Stimulated activated naive B cell treated with anti-CD40 and anti-IgM and Interleukin-4, amounts not matched to agents 10 μg/mL and 1 μg/mL and 100 μg/mL, for 72 hours (primary cell): Measurements from ENCODE around the gene DAB1.

Experiments used
- ATAC-seq, 2 donors: fragments of 150-1000 bp; cut with Tn5 transposase; replicated peaks; 2 replicates each; pipeline ENCODE4 v1.10.0; 2021; ENCODE audit warnings: moderate library complexity in 1 of 2
- DNase-seq: peaks from one replicate; pipeline ENCODE4 v3.0.0; 2021
- H3K27ac Mint-ChIP-seq: one replicate; pipeline ENCODE4 v1.8.0; 2022; ENCODE audit warnings: mild to moderate bottlenecking, mixed read lengths
- H3K27me3 Mint-ChIP-seq, 2 donors: one replicate each; pipeline ENCODE4 v1.8.0; 2022; ENCODE audit warnings: mixed read lengths in 2 of 2
- H3K36me3 Mint-ChIP-seq, 2 donors: one replicate each; pipeline ENCODE4 v1.8.0; 2022; ENCODE audit warnings: mixed read lengths in 2 of 2, mild to moderate bottlenecking in 1 of 2
- H3K4me1 Mint-ChIP-seq, 2 donors: one replicate each; pipeline ENCODE4 v1.8.0; 2022; ENCODE audit warnings: mixed read lengths in 2 of 2, mild to moderate bottlenecking in 1 of 2
- H3K4me3 Mint-ChIP-seq, 2 donors: one replicate each; pipeline ENCODE4 v1.8.0; 2022; ENCODE audit warnings: mild to moderate bottlenecking in 2 of 2, mixed read lengths in 2 of 2, moderate library complexity in 1 of 2
- H3K9me3 Mint-ChIP-seq, 2 donors: one replicate each; pipeline ENCODE4 v1.8.0; 2022; ENCODE audit warnings: mixed read lengths in 2 of 2, mild to moderate bottlenecking in 1 of 2

Gene DAB1

GRCh38 chr1:57424231-57425027 lies 569 bp upstream of the DAB1 start:
- no peak overlapping the region for H3K27ac Mint-ChIP-seq
- H3K27me3 Mint-ChIP-seq = peaks cover 36 to 51% of the 10 kb centered on the region in 2 donors
- H3K4me1 Mint-ChIP-seq = peaks cover 12 to 14% of the 10 kb centered on the region in 2 donors
- DNase-seq = no peak
- H3K9me3 Mint-ChIP-seq = no peaks in the 10 kb centered on the region
- no peak for ATAC-seq
- no peaks in the 10 kb centered on the region for H3K36me3 Mint-ChIP-seq
- peak overlapping the region; percentile 55 to 67 for H3K4me3 Mint-ChIP-seq

DNA sequence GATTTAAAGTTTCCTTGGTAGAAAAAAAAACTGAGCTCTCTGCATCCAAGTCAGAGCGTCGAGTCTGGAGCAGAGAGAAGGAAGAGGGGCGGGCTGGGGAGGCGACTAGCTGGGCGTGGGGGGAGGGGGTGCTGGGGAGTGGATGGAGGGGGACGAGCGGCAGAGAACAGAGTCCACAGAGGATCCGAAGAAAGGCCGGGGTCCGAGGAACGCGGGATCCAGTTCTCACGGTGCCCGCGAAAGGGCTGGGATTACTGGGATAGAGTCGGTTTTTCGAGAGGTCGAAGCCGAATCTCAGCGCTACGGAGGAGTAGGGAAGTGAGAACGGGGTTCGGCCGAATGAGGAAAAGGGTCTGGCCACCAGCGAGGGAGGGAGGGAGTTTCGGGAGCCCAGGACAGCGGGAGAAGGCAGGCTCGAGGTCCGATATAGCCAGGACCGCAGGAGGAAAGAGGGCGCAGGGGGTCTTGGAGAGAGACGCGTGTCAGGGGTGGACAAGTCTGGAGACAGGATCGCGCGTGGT lies 665 bp downstream of the DAB1 start:
- H3K9me3 Mint-ChIP-seq = no peaks in the 10 kb centered on the region
- no peak for ATAC-seq
- no peaks in the 10 kb centered on the region for H3K36me3 Mint-ChIP-seq
- H3K27ac Mint-ChIP-seq = peak overlapping the region; percentile 62
- DNase-seq = no peak
- H3K4me1 Mint-ChIP-seq = peaks cover 12 to 14% of the 10 kb centered on the region in 2 donors
- peak overlapping the region; percentile 52 to 63 for H3K4me3 Mint-ChIP-seq
- peaks cover 38 to 53% of the 10 kb centered on the region in 2 donors for H3K27me3 Mint-ChIP-seq

GRCh38 chr1:57422271-57423134 lies 1.4 kb downstream of the DAB1 start:
- H3K27ac Mint-ChIP-seq = peak overlapping the region; percentile 62
- DNase-seq (no peak), ATAC-seq (no peak)
- H3K4me1 Mint-ChIP-seq = peaks cover 12 to 14% of the 10 kb centered on the region in 2 donors
- H3K36me3 Mint-ChIP-seq = no peaks in the 10 kb centered on the region
- no peaks in the 10 kb centered on the region for H3K9me3 Mint-ChIP-seq
- H3K4me3 Mint-ChIP-seq = peak overlapping the region; percentile 34 to 52
- H3K27me3 Mint-ChIP-seq = peaks cover 42 to 57% of the 10 kb centered on the region in 2 donors

DNA sequence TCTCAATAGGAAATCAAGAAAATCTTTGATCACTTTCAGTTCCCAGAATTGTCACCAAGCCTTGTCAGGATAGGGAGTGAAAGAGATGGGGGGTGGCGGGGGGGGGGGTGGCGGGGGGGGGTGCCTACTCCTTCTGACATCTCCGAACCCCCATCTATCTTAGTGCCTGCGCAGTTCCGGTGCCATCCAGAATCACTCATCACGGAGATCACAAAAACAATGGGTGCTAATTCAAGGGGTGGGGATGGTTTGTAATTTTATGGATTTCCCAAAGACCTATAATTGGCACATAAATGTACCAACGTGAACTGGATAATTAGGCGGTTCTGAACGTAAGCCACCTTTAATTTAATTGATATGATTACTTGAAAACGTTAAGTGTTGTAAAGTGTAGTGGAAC lies 2.1 kb downstream of the DAB1 start:
- no peaks in the 10 kb centered on the region for H3K9me3 Mint-ChIP-seq
- peaks cover 12 to 14% of the 10 kb centered on the region in 2 donors for H3K4me1 Mint-ChIP-seq
- no peak for ATAC-seq
- DNase-seq = no peak
- H3K36me3 Mint-ChIP-seq = no peaks in the 10 kb centered on the region
- H3K27me3 Mint-ChIP-seq = peaks cover 42 to 57% of the 10 kb centered on the region in 2 donors
- H3K4me3 Mint-ChIP-seq = no peak overlapping the region
- no peak overlapping the region for H3K27ac Mint-ChIP-seq

DNA sequence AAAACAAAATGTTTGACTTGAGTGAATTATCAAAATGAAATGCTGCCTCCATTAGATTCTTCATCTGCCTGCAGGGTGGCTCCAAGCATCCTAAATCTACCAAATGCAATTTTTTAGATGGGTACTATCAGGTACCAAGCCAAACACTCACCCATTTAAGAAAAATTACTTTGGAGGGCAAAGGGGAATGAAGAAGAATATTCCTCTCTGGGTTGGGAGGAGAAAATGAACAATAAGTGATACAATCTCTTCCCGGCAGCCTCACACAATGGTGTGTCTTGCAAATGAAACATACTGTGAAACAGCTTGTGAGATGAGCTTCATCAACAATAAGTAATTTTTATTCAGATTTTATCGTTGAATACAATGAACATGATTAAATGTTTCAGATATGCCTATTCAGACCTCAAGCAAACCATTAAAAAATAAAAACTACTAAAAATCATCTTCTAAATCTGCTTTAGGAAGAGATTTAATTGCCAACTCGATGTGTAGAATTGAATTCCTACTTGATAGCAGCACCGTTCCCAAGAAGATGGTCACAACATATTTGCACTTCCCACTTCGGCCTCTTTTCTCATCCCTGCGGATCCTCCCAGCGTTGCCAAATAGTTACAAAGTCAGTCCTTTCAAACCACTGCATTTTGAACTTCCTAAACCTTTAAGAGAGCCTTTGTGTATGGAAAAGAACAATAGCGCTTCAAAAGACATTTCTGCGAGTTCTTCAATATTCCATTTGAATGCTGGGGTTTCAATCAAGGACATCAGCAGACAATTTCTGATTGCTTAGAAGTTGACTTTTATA lies 2.7 kb downstream of the DAB1 start:
- Mint-ChIP-seq H3K27ac (no peak overlapping the region), H3K4me3 (no peak overlapping the region), H3K9me3 (no peaks in the 10 kb centered on the region), H3K36me3 (no peaks in the 10 kb centered on the region), H3K4me1 (peaks cover 12 to 14% of the 10 kb centered on the region in 2 donors), H3K27me3 (peaks cover 38 to 53% of the 10 kb centered on the region in 2 donors)
- ATAC-seq (no peak), DNase-seq (no peak)

DNA sequence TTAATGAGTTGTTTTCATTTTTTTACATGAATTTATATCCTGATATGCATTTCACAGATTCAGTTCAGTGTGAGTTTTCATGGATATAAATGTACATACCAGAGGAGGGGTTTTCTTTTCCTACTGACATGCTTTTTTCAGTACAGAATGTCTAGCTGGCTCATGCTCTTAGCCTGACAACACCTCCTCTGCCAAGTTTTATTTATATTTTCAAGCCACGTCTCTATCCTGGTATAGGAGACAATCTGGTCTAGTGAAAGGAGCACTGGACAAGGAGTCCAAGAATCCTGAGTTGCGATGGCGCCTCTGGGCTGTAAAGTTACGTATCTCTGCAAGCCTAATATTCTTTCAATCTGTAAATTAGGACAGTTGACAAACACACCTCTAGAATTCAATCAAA lies 4.9 kb downstream of the DAB1 start:
- H3K27ac Mint-ChIP-seq = no peak overlapping the region
- no peak for DNase-seq
- H3K4me3 Mint-ChIP-seq = no peak overlapping the region
- no peaks in the 10 kb centered on the region for H3K36me3 Mint-ChIP-seq
- H3K4me1 Mint-ChIP-seq = peaks cover 10 to 14% of the 10 kb centered on the region in 2 donors
- no peak for ATAC-seq
- H3K27me3 Mint-ChIP-seq = peaks cover 23 to 36% of the 10 kb centered on the region in 2 donors
- no peaks in the 10 kb centered on the region for H3K9me3 Mint-ChIP-seq

DNA sequence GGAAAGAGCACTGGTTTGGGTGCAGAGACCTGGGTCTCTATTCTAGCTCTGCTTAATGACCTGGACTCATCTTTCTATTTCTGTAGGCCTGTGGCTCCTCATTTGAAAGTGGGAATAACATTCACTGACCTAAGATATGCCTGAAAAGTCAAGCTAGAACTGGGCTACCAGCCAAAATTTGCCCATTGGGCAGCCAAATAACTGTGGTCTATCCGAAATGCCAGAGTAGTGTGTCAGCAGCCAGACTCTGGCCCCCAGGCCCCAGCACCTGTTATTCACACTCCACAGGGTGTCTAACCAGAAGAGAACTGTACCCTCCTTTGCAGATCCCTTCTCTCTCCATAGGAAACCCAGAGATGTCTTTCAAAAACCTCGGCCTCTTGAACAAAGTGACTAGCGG lies 12.6 kb downstream of the DAB1 start:
- no peak overlapping the region for H3K4me3 Mint-ChIP-seq
- no peaks in the 10 kb centered on the region for H3K4me1 Mint-ChIP-seq
- H3K36me3 Mint-ChIP-seq = no peaks in the 10 kb centered on the region
- no peak overlapping the region for H3K27ac Mint-ChIP-seq
- no peak for DNase-seq
- H3K27me3 Mint-ChIP-seq = peaks cover 0 to 21% of the 10 kb centered on the region in 2 donors
- H3K9me3 Mint-ChIP-seq = peaks cover 0 to 3% of the 10 kb centered on the region in 2 donors
- no peak for ATAC-seq

- Mint-ChIP-seq H3K36me3 (no peaks in the 10 kb centered on the region), H3K27me3 (peaks cover 4 to 17% of the 10 kb centered on the region in 2 donors), H3K27ac (no peak overlapping the region), H3K9me3 (peaks cover 0 to 3% of the 10 kb centered on the region in 2 donors), H3K4me3 (no peak overlapping the region), H3K4me1 (no peaks in the 10 kb centered on the region)
- ATAC-seq (no peak), DNase-seq (no peak)
These were observed 13.4 kb downstream of the DAB1 start for GRCh38 chr1:57410508-57410907.

DNA sequence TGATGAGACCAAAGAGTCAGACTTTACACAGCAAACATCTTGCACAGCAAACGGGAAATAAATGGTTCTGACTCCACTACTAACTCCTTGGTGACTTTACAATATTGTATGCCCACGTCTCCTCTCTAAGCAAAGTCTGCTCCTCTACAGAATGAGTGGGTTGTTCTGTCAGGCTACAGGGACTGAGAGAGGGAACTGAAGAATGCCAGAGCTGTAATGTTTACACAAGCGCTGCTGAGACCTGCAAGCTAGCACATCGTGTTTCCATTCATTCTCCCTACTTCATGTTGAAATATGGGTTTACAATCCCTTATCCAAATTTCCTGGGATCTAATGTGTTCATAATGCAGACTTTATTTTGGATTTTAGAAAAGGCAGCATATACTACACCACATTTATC lies 15.9 kb downstream of the DAB1 start:
- H3K4me3 Mint-ChIP-seq = no peak overlapping the region
- H3K9me3 Mint-ChIP-seq = peaks cover 0 to 3% of the 10 kb centered on the region in 2 donors
- no peak for ATAC-seq
- H3K27me3 Mint-ChIP-seq = peaks cover 4 to 17% of the 10 kb centered on the region in 2 donors
- H3K27ac Mint-ChIP-seq = no peak overlapping the region
- no peaks in the 10 kb centered on the region for H3K4me1 Mint-ChIP-seq
- H3K36me3 Mint-ChIP-seq = no peaks in the 10 kb centered on the region
- DNase-seq = no peak

DNA sequence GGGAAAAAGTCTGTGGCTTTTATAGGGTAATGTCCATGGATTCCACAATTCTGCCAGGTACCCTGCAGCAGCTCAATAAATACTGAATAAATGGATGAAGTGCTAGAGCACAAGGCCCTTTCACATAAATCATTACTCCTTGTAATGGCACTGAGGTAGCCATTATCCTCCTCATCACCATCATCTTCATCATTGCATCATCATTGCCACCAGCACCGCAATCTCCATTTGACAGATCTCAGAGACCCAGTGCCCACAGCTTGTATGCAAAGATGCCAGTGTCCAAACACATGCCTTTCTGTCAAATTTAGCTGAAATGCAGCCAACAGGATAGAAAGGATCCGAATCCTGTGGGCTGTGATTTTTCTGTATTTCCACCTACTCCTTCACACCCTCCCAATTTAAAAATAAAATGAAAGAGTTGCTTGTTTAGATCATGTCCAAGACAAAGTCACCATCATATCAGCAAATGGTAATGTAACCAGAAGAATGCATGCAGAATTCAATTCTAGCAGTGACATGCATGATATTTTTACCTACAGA lies 17.4 kb downstream of the DAB1 start:
- Mint-ChIP-seq H3K27ac (no peak overlapping the region), H3K4me3 (no peak overlapping the region), H3K27me3 (peaks cover 4 to 17% of the 10 kb centered on the region in 2 donors), H3K4me1 (no peaks in the 10 kb centered on the region), H3K9me3 (no peaks in the 10 kb centered on the region), H3K36me3 (no peaks in the 10 kb centered on the region)
- ATAC-seq (no peak), DNase-seq (no peak)

DNA sequence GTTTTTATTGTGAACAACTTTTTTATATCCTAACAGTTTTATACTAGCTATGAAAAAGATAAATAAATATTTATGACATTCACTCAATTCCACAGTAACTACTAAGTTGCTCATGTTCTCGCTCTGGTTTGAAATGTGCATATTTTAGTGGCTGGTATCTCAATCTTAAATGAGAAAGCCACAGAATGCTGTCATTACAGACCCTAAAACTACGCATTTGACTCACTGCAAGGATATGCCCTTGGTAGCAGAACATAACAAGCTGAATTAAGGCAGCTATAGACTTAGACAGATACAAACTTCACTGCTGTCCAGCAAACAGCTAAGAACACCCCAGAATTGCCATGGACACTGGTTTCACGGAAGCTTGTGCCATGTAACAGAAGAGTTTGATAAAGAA lies 19.0 kb downstream of the DAB1 start:
- Mint-ChIP-seq H3K9me3 (no peaks in the 10 kb centered on the region), H3K27ac (no peak overlapping the region), H3K27me3 (peaks cover 8 to 15% of the 10 kb centered on the region in 2 donors), H3K4me1 (no peaks in the 10 kb centered on the region), H3K4me3 (no peak overlapping the region), H3K36me3 (no peaks in the 10 kb centered on the region)
- no peak for DNase-seq
- ATAC-seq = no peak

DNA sequence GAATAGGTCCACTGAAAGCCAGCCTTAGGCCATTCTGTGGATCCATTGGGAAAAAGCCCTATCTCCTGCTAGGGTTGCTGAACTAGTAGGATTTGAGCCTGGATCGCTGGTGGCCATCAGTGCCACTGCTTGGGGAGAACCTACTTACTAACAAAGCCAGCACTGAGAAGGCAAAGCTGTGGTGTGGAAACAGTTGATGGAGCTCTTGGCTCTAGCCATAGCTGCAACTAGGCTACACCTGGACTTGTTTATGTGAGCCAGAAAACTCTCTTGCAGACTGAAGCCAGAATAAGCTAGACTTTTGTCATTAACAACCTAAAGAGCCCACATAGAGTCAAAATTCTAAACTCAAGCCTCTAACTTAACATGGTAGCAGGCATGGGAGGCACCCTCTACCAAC lies 20.7 kb downstream of the DAB1 start:
- no peaks in the 10 kb centered on the region for H3K9me3 Mint-ChIP-seq

DNA sequence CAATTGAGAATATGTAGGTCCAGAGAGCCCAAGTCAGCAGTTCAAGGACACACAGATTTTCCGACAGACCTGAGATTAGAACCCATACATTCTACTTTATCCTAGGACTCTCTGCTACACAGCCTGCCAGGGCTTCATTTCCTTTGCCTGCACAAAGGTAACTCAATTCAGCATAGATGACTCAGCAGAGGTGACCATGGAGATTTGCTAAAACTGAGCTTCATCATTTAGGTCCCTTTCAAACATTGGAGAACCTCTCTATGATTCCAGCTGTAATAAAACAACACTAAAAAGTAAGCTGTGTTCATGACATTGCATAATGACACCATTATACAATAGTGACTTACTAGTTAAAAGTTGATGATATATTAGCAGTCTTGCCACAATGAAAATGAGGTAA lies 22.2 kb downstream of the DAB1 start:
- Mint-ChIP-seq H3K27ac (no peak overlapping the region), H3K4me1 (no peaks in the 10 kb centered on the region), H3K27me3 (peaks cover 0 to 8% of the 10 kb centered on the region in 2 donors), H3K36me3 (no peaks in the 10 kb centered on the region), H3K9me3 (no peaks in the 10 kb centered on the region), H3K4me3 (no peak overlapping the region)
- DNase-seq (no peak), ATAC-seq (no peak)

More for the DNA sequence above, 20.7 kb downstream of the DAB1 start:
- no peak for DNase-seq
- Mint-ChIP-seq H3K27me3 (peaks cover 4 to 8% of the 10 kb centered on the region in 2 donors), H3K4me1 (no peaks in the 10 kb centered on the region), H3K36me3 (no peaks in the 10 kb centered on the region), H3K4me3 (no peak overlapping the region), H3K27ac (no peak overlapping the region)
- ATAC-seq = no peak

- no peaks in the 10 kb centered on the region for H3K36me3 Mint-ChIP-seq
- H3K4me1 Mint-ChIP-seq = no peaks in the 10 kb centered on the region
These were observed 23.8 kb downstream of the DAB1 start for GRCh38 chr1:57400048-57400447.

More at GRCh38 chr1:57400048-57400447, 23.8 kb downstream of the DAB1 start:
- Mint-ChIP-seq H3K27ac (no peak overlapping the region), H3K9me3 (no peaks in the 10 kb centered on the region), H3K27me3 (peaks cover 0 to 3% of the 10 kb centered on the region in 2 donors), H3K4me3 (no peak overlapping the region)
- no peak for DNase-seq
- ATAC-seq = no peak
